ENCODE data around the gene PDE9A. TPM values are rescaled to one million over a fixed set of nuclear protein-coding genes. Genes with fewer than 3 reads are reported as not detected.

PDE9A gene
- total and polyA plus RNA-seq, 10 donors = 7.9 to 45.5 (median 23.8) TPM

- 42 to 66% (median 54%) methylated on average over 7 of the region's 7 CpGs for WGBS, 5 donors
- no peak for DNase-seq
- H3K4me1 ChIP-seq = peaks cover 9 to 51% (median 36%) of the 10 kb centered on the region in 6 donors
- intact Hi-C loops (cut with DNase I; ENCODE audit: low total_unique reads) = no loop called here
- H3K9me3 ChIP-seq = peaks cover 0 to 1% (median 0%) of the 10 kb centered on the region in 8 donors
- no peaks in the 10 kb centered on the region for H3K27me3 ChIP-seq (replicated peaks in 1 of 7)
- peak overlapping the region in 2 of 8 donors; percentile 21 to 50 for H3K27ac ChIP-seq
- H3K36me3 ChIP-seq = peaks cover 0 to 21% (median 3%) of the 10 kb centered on the region in 6 donors
- no peak overlapping the region for H3K4me3 ChIP-seq
- TF ChIP-seq CTCF (IDR thresholded peaks at IDR 0.05 in 8 of 11, conservative IDR thresholded peaks at IDR 0.05 in 3 of 11) (no peak), POLR2A (IDR thresholded peaks at IDR 0.05) (no peak), POLR2AphosphoS5 (IDR thresholded peaks at IDR 0.05) (no peak)
Measured at GRCh38 chr21:42734323-42734971, 81.0 kb downstream of the PDE9A start.

GRCh38 chr21:42735061-42735460, 81.6 kb downstream of the PDE9A start:
- Histone ChIP-seq H3K36me3 (peaks cover 0 to 21% (median 3%) of the 10 kb centered on the region in 6 donors), H3K9me3 (no peaks in the 10 kb centered on the region), H3K4me3 (no peak overlapping the region), H3K27me3 (replicated peaks in 1 of 7) (no peaks in the 10 kb centered on the region), H3K4me1 (peaks cover 9 to 54% (median 36%) of the 10 kb centered on the region in 6 donors), H3K27ac (peak overlapping the region in 2 of 8 donors; percentile 21 to 50)
- DNase-seq = no peak
- TF ChIP-seq CTCF (IDR thresholded peaks at IDR 0.05 in 8 of 11, conservative IDR thresholded peaks at IDR 0.05 in 3 of 11) (no peak), POLR2A (IDR thresholded peaks at IDR 0.05) (no peak), POLR2AphosphoS5 (IDR thresholded peaks at IDR 0.05) (no peak)
- 83 to 100% (median 94%) methylated on average over 7 to 8 of the region's 8 CpGs for WGBS, 5 donors
- intact Hi-C loops (cut with DNase I; ENCODE audit: low total_unique reads) = no loop called here

- H3K9me3 ChIP-seq = no peaks in the 10 kb centered on the region
- H3K4me1 ChIP-seq = peaks cover 9 to 54% (median 36%) of the 10 kb centered on the region in 6 donors
- TF ChIP-seq POLR2AphosphoS5 (IDR thresholded peaks at IDR 0.05) (no peak), CTCF (IDR thresholded peaks at IDR 0.05 in 8 of 11, conservative IDR thresholded peaks at IDR 0.05 in 3 of 11) (no peak), POLR2A (IDR thresholded peaks at IDR 0.05) (no peak)
- peaks cover 0 to 21% (median 3%) of the 10 kb centered on the region in 6 donors for H3K36me3 ChIP-seq
- H3K27ac ChIP-seq = no peak overlapping the region
- DNase-seq = no peak
- no peaks in the 10 kb centered on the region for H3K27me3 ChIP-seq (replicated peaks in 1 of 7)
- H3K4me3 ChIP-seq = no peak overlapping the region
- 92 to 95% (median 93%) methylated on average over 10 of the region's 10 CpGs for WGBS, 5 donors
- intact Hi-C loops (cut with DNase I; ENCODE audit: low total_unique reads) = no loop called here
Measured at GRCh38 chr21:42735944-42736343, 82.5 kb downstream of the PDE9A start.

- no peaks in the 10 kb centered on the region for H3K9me3 ChIP-seq
- H3K27ac ChIP-seq = peak overlapping the region in 5 of 8 donors; percentile 79 to 91 (median 89)
- 85 to 93% (median 89%) methylated on average over 12 of the region's 12 CpGs for WGBS, 5 donors
- no peak overlapping the region for H3K4me3 ChIP-seq
- peaks cover 0 to 21% (median 3%) of the 10 kb centered on the region in 6 donors for H3K36me3 ChIP-seq
- TF ChIP-seq POLR2AphosphoS5 (IDR thresholded peaks at IDR 0.05) = no peak
- no peak for TF ChIP-seq CTCF (IDR thresholded peaks at IDR 0.05 in 8 of 11, conservative IDR thresholded peaks at IDR 0.05 in 3 of 11)
- no peak for TF ChIP-seq POLR2A (IDR thresholded peaks at IDR 0.05)
- no peak for DNase-seq
- intact Hi-C loops (cut with DNase I; ENCODE audit: low total_unique reads) = no loop called here
- H3K27me3 ChIP-seq (replicated peaks in 1 of 7) = no peaks in the 10 kb centered on the region
- peaks cover 9 to 48% (median 35%) of the 10 kb centered on the region in 6 donors for H3K4me1 ChIP-seq
Measured at GRCh38 chr21:42736646-42737350, 83.4 kb downstream of the PDE9A start.

Data from spleen (tissue), 11 donors.